Cerebellar cortex (tissue), 1 donor: ENCODE results near the gene GPC6.
A peak's percentile ranks its signal among the peaks of the same experiment; 100 is the strongest.

ENCODE experiments used
- DNase-seq: peaks from one replicate; pipeline ENCODE4 v3.0.0-alpha.2; 2015; ENCODE audit warnings: low spot score

GPC6 gene

GRCh38 chr13:94115054-94115453, 888.4 kb downstream of the GPC6 start:
- DNase-seq, result no peak

- DNase-seq, result no peak
These were observed 892.8 kb downstream of the GPC6 start for GRCh38 chr13:94119360-94119936.

DNA sequence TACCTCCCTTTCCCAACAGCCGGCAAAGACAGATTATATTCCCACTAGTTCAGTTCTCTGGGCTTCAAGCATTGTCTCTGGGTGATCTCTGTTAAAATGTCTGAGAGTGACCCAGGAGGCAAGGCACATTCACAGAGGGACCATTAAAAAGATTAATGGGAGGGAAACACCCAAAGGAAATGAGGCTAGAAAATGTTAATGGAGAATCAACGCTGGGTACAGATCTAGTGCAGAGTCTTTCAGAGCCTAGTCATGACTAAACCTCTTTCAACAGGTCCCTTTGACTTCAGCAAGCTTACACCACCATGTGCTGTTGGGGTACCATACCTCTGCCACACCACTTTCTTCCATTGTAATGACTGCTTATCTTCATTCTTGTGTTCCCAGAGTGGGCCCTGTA, 894.3 kb downstream of the GPC6 start:
- no peak for DNase-seq

GRCh38 chr13:94121686-94122085, 895.1 kb downstream of the GPC6 start:
- DNase-seq, result no peak

DNA sequence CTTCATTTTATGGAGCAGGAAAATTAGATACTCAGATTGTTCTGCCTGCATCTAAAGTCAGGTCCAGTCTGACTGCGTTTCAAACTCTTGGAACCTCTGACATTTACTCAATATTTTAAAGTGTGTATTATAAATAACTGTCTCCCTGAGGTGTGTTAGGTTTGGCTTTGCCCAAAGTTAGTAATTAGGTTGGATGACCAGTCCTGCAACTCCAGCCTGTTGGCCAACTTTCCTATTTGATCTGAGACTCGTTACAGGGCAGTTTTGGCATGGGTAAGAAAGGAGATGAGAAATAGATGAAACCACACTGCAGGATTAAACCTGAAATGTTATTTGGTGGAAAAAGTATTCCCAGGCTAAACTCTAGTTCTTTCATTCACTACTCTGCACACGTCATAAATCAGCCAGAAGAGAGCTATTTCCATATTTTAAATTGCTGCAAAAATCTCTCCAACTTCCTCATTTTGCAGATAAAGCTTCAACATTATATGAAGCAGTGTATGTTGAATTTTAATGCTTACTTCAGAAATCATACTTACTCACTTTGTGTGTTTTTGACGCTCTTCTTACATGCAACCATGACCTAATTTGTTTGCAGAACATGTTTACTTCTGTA, 895.8 kb downstream of the GPC6 start:
- no peak for DNase-seq

- DNase-seq, result no peak
These were observed 897.0 kb downstream of the GPC6 start for GRCh38 chr13:94123557-94123956.

DNA sequence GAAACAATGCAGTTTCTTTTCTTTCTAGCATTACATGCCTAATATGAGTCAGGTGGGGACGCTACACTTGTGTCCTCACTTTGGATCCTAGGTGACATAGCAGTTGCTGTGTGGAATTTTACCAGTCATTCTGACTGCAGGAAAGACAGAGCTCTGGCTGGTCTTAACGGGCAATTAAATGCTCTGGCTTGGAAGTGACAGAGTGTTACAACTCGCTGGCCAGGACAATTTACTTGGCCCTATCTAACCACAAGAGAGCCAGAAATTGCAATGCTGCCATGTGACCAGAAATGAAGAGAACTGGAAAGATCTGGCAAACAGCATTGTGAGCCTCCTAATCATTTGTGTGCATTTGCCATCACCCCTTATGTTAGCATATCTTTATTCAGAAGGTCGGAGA, 901.8 kb downstream of the GPC6 start:
- peak; percentile 17 for DNase-seq

DNA sequence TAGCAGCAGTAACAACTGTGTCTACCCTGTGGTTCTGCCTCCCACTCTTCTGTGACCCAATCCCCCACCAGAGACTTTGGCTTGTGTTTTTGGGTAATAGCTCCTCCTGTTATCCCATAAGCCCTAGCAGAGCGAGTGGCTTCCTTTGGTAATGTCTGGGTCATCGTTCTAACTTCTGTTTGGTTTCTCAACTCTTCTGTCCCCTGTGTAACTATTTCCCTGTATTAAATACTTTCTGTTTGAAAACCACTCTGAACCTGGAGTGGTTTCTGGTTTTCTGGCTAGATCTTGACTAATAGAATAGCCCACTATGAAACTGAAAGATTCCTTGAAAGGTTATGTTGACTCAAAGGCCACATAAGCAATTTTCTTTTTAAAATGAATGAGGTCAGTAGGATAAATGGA, 902.9 kb downstream of the GPC6 start:
- no peak for DNase-seq

DNA sequence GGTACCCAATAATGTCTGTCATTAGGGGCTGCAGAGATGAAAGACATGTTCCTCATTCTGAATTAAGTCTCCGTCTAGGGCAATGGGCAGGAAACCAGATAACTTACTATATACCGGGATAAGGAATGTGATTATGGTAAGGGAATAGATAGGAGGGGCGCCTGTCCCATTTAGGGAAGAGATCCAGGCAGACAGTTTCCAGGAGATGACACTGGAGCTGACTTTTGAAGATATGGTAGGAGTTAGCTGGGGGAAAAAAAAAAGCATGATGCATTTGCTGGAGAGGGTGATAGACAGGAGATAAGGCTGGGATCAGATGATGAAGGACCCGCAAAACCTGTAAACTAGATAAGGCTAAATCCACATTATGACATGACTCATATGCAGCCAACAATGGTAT, 912.2 kb downstream of the GPC6 start:
- no peak for DNase-seq

GRCh38 chr13:94139393-94139995, 912.9 kb downstream of the GPC6 start:
- no peak for DNase-seq

- no peak for DNase-seq
These were observed 913.4 kb downstream of the GPC6 start for GRCh38 chr13:94140027-94140426.

DNA sequence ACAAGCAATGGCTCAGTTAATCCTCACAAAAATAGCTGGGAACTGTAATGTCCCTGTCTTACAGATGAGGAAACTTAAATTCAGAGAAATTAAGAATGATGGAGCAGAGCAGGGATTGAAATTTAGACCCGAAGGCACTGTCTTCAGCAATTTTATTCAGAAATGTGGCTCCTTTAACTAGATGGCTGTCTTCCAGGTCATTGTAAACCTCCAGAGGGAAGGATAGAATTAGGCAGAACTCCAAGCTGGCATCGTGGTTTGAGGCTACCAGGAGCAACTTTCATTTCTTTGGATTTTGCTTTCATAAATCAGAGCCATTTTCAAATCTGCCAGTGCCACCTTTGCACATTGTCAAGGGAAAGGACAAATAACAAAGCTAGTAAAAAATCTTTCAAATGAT, 913.9 kb downstream of the GPC6 start:
- DNase-seq, result no peak

DNA sequence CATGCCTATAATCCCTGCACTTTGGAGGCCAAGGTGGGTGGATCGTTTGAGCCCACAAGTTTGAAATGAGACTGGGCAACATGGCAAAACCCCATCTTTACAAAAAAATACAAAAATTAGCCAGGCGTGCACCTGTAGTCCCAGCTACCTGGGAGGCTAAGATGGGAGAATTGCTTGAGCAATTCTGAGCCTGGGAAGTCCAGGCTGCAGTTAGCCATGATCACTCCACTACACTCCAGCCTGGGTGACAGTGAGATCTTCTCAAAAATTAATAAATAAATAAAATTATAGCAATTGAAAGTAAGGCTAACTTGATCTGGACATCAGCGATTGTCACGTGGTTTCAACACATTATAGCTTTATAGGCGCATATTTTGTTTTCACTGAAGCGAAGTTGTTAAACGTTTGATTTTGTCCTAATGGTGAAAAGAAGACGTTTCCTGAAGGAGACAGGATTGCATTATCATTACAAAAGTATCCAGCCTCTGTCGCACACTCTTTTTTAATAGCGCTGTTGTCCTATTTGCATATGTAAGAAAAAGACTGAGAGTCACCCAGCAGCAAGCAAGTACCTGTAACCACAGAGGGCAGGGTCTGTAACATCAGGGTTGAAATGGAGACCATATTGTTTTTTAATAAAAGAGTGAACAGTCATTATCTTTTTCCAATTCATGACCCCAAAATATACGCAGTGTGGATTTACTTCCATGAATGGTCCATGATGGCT, 917.2 kb downstream of the GPC6 start:
- DNase-seq, result no peak

- no peak for DNase-seq
These were observed 919.4 kb downstream of the GPC6 start for GRCh38 chr13:94145966-94146365.

- no peak for DNase-seq
These were observed 927.0 kb downstream of the GPC6 start for GRCh38 chr13:94153586-94153985.

- DNase-seq, result no peak
These were observed 927.8 kb downstream of the GPC6 start for GRCh38 chr13:94154367-94154766.

- DNase-seq, result no peak
These were observed 931.2 kb downstream of the GPC6 start for GRCh38 chr13:94157705-94158218.

GRCh38 chr13:94160875-94161274, 934.3 kb downstream of the GPC6 start:
- no peak for DNase-seq

GRCh38 chr13:94162289-94162688, 935.7 kb downstream of the GPC6 start:
- DNase-seq, result no peak

- no peak for DNase-seq
These were observed 936.9 kb downstream of the GPC6 start for GRCh38 chr13:94163535-94163934.

DNA sequence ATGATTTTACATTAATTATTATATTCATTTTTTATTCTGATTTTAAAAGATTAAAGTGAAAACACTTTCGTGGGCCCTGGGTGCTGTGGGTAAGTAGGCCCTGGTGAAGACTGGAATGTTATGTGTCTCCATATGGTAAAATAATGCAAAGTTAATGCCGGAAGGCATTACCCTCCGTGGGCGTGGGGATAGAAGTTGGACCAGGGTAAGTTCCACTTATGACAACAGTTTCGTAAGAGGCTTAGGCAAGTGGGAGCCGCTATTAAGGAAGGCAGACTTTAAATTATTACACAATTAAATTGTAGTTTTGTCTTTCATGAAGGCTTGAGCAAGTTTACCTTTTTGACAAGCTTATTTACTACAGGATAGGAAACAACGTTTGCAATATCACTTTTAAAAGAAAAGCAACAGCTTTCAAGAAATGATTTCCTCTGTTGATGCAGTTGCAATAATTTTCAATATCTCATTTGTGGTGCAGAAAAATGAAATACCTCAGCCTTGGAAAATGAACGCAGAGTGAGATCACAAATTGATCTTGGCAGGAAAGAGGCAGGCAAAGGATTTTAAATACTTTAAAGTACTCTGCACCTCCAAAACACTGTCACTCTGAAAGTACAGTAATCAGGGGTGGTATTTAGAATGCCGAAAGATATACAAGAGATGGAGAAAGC, 942.3 kb downstream of the GPC6 start:
- no peak for DNase-seq

DNA sequence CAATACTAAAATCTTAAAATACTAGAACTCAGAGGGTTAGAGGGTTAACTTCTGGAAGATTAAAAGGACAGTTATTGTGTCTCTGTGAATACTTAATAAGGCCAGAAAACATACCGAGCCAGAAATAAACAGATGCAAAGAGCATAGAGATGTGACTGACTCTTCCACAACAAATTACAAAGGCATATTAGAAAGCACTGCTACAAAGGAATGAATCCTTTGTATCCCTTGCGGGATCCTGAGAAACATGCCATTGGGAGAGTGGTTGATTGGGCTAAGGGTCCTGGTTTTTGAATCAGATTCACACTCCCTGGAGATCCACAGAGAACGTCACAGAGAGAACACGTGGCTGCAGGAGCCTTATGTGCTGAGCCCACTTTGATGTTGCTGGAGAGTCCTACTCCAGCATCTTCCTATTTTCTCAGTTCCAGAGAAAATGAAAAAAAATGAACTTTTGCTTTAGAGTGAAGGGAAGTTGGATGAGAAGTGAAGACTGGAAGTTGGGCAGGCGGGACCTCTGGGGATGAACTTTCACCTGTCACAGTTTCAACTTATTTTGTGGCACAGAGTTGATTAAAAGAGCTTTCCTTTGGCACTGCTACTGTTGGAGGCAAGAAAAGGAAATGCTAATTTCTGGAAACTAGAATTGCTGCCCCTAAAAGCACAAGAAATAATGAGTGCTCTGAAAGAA, 943.0 kb downstream of the GPC6 start:
- DNase-seq, result peak; percentile 8
